HL-60 (cell line): ENCODE results near the gene KCNK7.

ENCODE experiments used
- POLR2AphosphoS5 ChIP-seq: IDR thresholded peaks from 2 replicates; pipeline ENCODE4 v1.6.1; 2012; ENCODE audit warnings: low read depth
- TF ChIP-seq, protein P1 (sequence below): IDR thresholded peaks from one replicate; pipeline ENCODE4 v1.5.1; 2011; ENCODE audit warnings: low read length, control low read depth, inconsistent platforms; ENCODE audit not compliant: insufficient read depth

GRCh38 chr11:65624931-65625627 lies 29.5 kb upstream of the KCNK7 start:
- TF ChIP-seq, protein P1, sequence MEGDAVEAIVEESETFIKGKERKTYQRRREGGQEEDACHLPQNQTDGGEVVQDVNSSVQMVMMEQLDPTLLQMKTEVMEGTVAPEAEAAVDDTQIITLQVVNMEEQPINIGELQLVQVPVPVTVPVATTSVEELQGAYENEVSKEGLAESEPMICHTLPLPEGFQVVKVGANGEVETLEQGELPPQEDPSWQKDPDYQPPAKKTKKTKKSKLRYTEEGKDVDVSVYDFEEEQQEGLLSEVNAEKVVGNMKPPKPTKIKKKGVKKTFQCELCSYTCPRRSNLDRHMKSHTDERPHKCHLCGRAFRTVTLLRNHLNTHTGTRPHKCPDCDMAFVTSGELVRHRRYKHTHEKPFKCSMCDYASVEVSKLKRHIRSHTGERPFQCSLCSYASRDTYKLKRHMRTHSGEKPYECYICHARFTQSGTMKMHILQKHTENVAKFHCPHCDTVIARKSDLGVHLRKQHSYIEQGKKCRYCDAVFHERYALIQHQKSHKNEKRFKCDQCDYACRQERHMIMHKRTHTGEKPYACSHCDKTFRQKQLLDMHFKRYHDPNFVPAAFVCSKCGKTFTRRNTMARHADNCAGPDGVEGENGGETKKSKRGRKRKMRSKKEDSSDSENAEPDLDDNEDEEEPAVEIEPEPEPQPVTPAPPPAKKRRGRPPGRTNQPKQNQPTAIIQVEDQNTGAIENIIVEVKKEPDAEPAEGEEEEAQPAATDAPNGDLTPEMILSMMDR = no peak
- TF ChIP-seq POLR2AphosphoS5 = no peak
